ENCODE results near the gene ASTL.

The ASTL gene

GRCh38 chr2:96109361-96109680 is 29.0 kb downstream of the ASTL start:
- no peak for TF ChIP-seq CTCF (IDR thresholded peaks at IDR 0.05; ENCODE audit: low read depth, low read length, missing control alignments)
- DNase-seq (ENCODE audit: extremely low read depth, low read depth) = no peak
- no peak overlapping the region for H3K4me3 ChIP-seq (replicated peaks; ENCODE audit: low read depth, low read length)

- no peak for TF ChIP-seq CTCF (IDR thresholded peaks at IDR 0.05; ENCODE audit: low read depth, low read length, missing control alignments)
- H3K4me3 ChIP-seq (replicated peaks; ENCODE audit: low read depth, low read length) = no peak overlapping the region
- DNase-seq (ENCODE audit: extremely low read depth, low read depth) = no peak
These were observed 29.6 kb downstream of the ASTL start for GRCh38 chr2:96108541-96109360.

- TF ChIP-seq CTCF (IDR thresholded peaks at IDR 0.05; ENCODE audit: low read depth, low read length, missing control alignments) = no peak
- H3K4me3 ChIP-seq (replicated peaks; ENCODE audit: low read depth, low read length) = no peak overlapping the region
- DNase-seq (ENCODE audit: extremely low read depth, low read depth) = no peak
These were observed 30.2 kb downstream of the ASTL start for GRCh38 chr2:96108151-96108540.

GRCh38 chr2:96107708-96108065 is 30.6 kb downstream of the ASTL start:
- no peak overlapping the region for H3K4me3 ChIP-seq (replicated peaks; ENCODE audit: low read depth, low read length)
- no peak for TF ChIP-seq CTCF (IDR thresholded peaks at IDR 0.05; ENCODE audit: low read depth, low read length, missing control alignments)

GRCh38 chr2:96106991-96107707 is 31.2 kb downstream of the ASTL start:
- no peak for TF ChIP-seq CTCF (IDR thresholded peaks at IDR 0.05; ENCODE audit: low read depth, low read length, missing control alignments)
- no peak overlapping the region for H3K4me3 ChIP-seq (replicated peaks; ENCODE audit: low read depth, low read length)
- DNase-seq (ENCODE audit: extremely low read depth, low read depth) = no peak

More at GRCh38 chr2:96107708-96108065, 30.6 kb downstream of the ASTL start:
- no peak for DNase-seq (ENCODE audit: extremely low read depth, low read depth)

GRCh38 chr2:96105994-96106715 is 32.1 kb downstream of the ASTL start:
- DNase-seq (ENCODE audit: extremely low read depth, low read depth) = no peak
- H3K4me3 ChIP-seq (replicated peaks; ENCODE audit: low read depth, low read length) = no peak overlapping the region
- TF ChIP-seq CTCF (IDR thresholded peaks at IDR 0.05; ENCODE audit: low read depth, low read length, missing control alignments) = no peak
